Activated naive CD8-positive, alpha-beta T cell treated with anti-CD3 and anti-CD28 coated beads for 36 hours (primary cell): ENCODE data around the gene ASCC1. TPM values are rescaled to one million over a fixed set of nuclear protein-coding genes. Genes with fewer than 3 reads are reported as not detected.
A peak's percentile ranks its signal among the peaks of the same experiment; 100 is the strongest.
"Not testable (repeated sequence)": the region's sequence is repeated elsewhere in the genome, so short reads cannot be mapped to it uniquely, and the experiment has no call there.

Experiments
- DNase-seq: peaks from one replicate; pipeline ENCODE4 v3.0.0; 2021
- H3K27ac Mint-ChIP-seq: one replicate; pipeline ENCODE4 v1.8.0; 2022; ENCODE audit warnings: mild to moderate bottlenecking, moderate library complexity, mixed read lengths
- H3K27me3 Mint-ChIP-seq: one replicate; pipeline ENCODE4 v1.8.0; 2022; ENCODE audit warnings: mild to moderate bottlenecking, mixed read lengths
- H3K36me3 Mint-ChIP-seq: one replicate; pipeline ENCODE4 v1.8.0; 2021; ENCODE audit warnings: mild to moderate bottlenecking, mixed read lengths
- H3K4me1 Mint-ChIP-seq: one replicate; pipeline ENCODE4 v1.8.0; 2021; ENCODE audit warnings: mixed read lengths
- H3K4me3 Mint-ChIP-seq: one replicate; pipeline ENCODE4 v1.8.0; 2022; ENCODE audit warnings: mild to moderate bottlenecking, moderate library complexity, mixed read lengths
- H3K9me3 Mint-ChIP-seq: one replicate; pipeline ENCODE4 v1.8.0; 2022; ENCODE audit warnings: mixed read lengths
- total RNA-seq, 2 experiments: library from RNA; stranded (reverse); gene quantifications; one replicate each; pipeline ENCODE4 v1.2.3, GENCODE V29; 2021

The ASCC1 gene
- total RNA-seq, 2 experiments from 2014 or later, result 57.3 to 57.7 TPM

- Mint-ChIP-seq H3K4me3 (peak overlapping the region; percentile 68), H3K9me3 (peaks cover 1% of the 10 kb centered on the region), H3K4me1 (peaks cover 71% of the 10 kb centered on the region), H3K27ac (peak overlapping the region; percentile 93), H3K36me3 (peaks cover 3% of the 10 kb centered on the region), H3K27me3 (no peaks in the 10 kb centered on the region)
- peak; percentile 60 for DNase-seq
Observed at GRCh38 chr10:72254813-72255568, 38.9 kb upstream of the ASCC1 start.

- Mint-ChIP-seq H3K4me1 (peaks cover 67% of the 10 kb centered on the region), H3K27me3 (no peaks in the 10 kb centered on the region), H3K9me3 (peaks cover 1% of the 10 kb centered on the region), H3K4me3 (no peak overlapping the region), H3K27ac (peak overlapping the region; percentile 23), H3K36me3 (peaks cover 3% of the 10 kb centered on the region)
- no peak for DNase-seq
Observed at GRCh38 chr10:72253578-72253977, 37.5 kb upstream of the ASCC1 start.

GRCh38 chr10:72252972-72253371 is 36.9 kb upstream of the ASCC1 start:
- H3K9me3 Mint-ChIP-seq, result peaks cover 1% of the 10 kb centered on the region

GRCh38 chr10:72251635-72252034 is 35.6 kb upstream of the ASCC1 start:
- Mint-ChIP-seq H3K27ac (no peak overlapping the region), H3K9me3 (no peaks in the 10 kb centered on the region), H3K36me3 (peaks cover 3% of the 10 kb centered on the region), H3K27me3 (no peaks in the 10 kb centered on the region), H3K4me3 (no peak overlapping the region), H3K4me1 (peaks cover 77% of the 10 kb centered on the region)
- no peak for DNase-seq

More at GRCh38 chr10:72252972-72253371, 36.9 kb upstream of the ASCC1 start:
- DNase-seq, result no peak
- Mint-ChIP-seq H3K4me1 (peaks cover 72% of the 10 kb centered on the region), H3K27me3 (no peaks in the 10 kb centered on the region), H3K27ac (peak overlapping the region; percentile 23), H3K36me3 (peaks cover 3% of the 10 kb centered on the region), H3K4me3 (no peak overlapping the region)

GRCh38 chr10:72250666-72251065 is 34.6 kb upstream of the ASCC1 start:
- H3K36me3 Mint-ChIP-seq, result peaks cover 3% of the 10 kb centered on the region
- peak overlapping the region; percentile 82 for H3K27ac Mint-ChIP-seq
- DNase-seq, result no peak
- H3K4me1 Mint-ChIP-seq, result peaks cover 77% of the 10 kb centered on the region
- no peaks in the 10 kb centered on the region for H3K9me3 Mint-ChIP-seq
- H3K27me3 Mint-ChIP-seq, result no peaks in the 10 kb centered on the region
- H3K4me3 Mint-ChIP-seq, result peak overlapping the region; percentile 32

- not testable (repeated sequence) for H3K9me3 Mint-ChIP-seq, H3K36me3 Mint-ChIP-seq, H3K27me3 Mint-ChIP-seq, DNase-seq
- H3K27ac Mint-ChIP-seq, result peak overlapping the region; percentile 92
- peaks cover 78% of the 10 kb centered on the region for H3K4me1 Mint-ChIP-seq
- peak overlapping the region; percentile 78 for H3K4me3 Mint-ChIP-seq
Observed at GRCh38 chr10:72249176-72249862, 33.2 kb upstream of the ASCC1 start.

- Mint-ChIP-seq H3K4me3 (peak overlapping the region; percentile 78), H3K9me3 (no peaks in the 10 kb centered on the region), H3K36me3 (peaks cover 3% of the 10 kb centered on the region), H3K27ac (peak overlapping the region; percentile 92), H3K4me1 (peaks cover 82% of the 10 kb centered on the region), H3K27me3 (no peaks in the 10 kb centered on the region)
- DNase-seq, result peak; percentile 78
Observed at GRCh38 chr10:72248468-72249151, 32.5 kb upstream of the ASCC1 start.

- DNase-seq, result peak; percentile 12
- H3K4me3 Mint-ChIP-seq, result peak overlapping the region; percentile 11
- peaks cover 87% of the 10 kb centered on the region for H3K4me1 Mint-ChIP-seq
- H3K36me3 Mint-ChIP-seq, result peaks cover 6% of the 10 kb centered on the region
- no peaks in the 10 kb centered on the region for H3K27me3 Mint-ChIP-seq
- peak overlapping the region; percentile 76 for H3K27ac Mint-ChIP-seq
- H3K9me3 Mint-ChIP-seq, result no peaks in the 10 kb centered on the region
Observed at GRCh38 chr10:72245949-72246525, 30.0 kb upstream of the ASCC1 start.

GRCh38 chr10:72244573-72245038 is 28.5 kb upstream of the ASCC1 start:
- peaks cover 7% of the 10 kb centered on the region for H3K36me3 Mint-ChIP-seq

GRCh38 chr10:72243822-72244437 is 27.9 kb upstream of the ASCC1 start:
- Mint-ChIP-seq H3K9me3 (no peaks in the 10 kb centered on the region), H3K4me1 (peaks cover 80% of the 10 kb centered on the region), H3K36me3 (peaks cover 7% of the 10 kb centered on the region), H3K4me3 (no peak overlapping the region), H3K27me3 (no peaks in the 10 kb centered on the region), H3K27ac (peak overlapping the region; percentile 86)
- DNase-seq, result no peak

More at GRCh38 chr10:72244573-72245038, 28.5 kb upstream of the ASCC1 start:
- Mint-ChIP-seq H3K4me3 (no peak overlapping the region), H3K27me3 (no peaks in the 10 kb centered on the region), H3K4me1 (peaks cover 81% of the 10 kb centered on the region), H3K27ac (peak overlapping the region; percentile 66), H3K9me3 (no peaks in the 10 kb centered on the region)
- DNase-seq, result no peak

- no peaks in the 10 kb centered on the region for H3K9me3 Mint-ChIP-seq
- H3K36me3 Mint-ChIP-seq, result peaks cover 7% of the 10 kb centered on the region
- DNase-seq, result peak; percentile 46
- peak overlapping the region; percentile 54 for H3K4me3 Mint-ChIP-seq
- H3K27me3 Mint-ChIP-seq, result no peaks in the 10 kb centered on the region
- peak overlapping the region; percentile 86 for H3K27ac Mint-ChIP-seq
- H3K4me1 Mint-ChIP-seq, result peaks cover 71% of the 10 kb centered on the region
Observed at GRCh38 chr10:72242675-72243074, 26.6 kb upstream of the ASCC1 start.

GRCh38 chr10:72241691-72242252 is 25.7 kb upstream of the ASCC1 start:
- Mint-ChIP-seq H3K4me1 (peaks cover 63% of the 10 kb centered on the region), H3K4me3 (no peak overlapping the region), H3K27ac (peak overlapping the region; percentile 86), H3K9me3 (no peaks in the 10 kb centered on the region), H3K27me3 (no peaks in the 10 kb centered on the region), H3K36me3 (peaks cover 10% of the 10 kb centered on the region)
- DNase-seq, result no peak

- no peaks in the 10 kb centered on the region for H3K9me3 Mint-ChIP-seq
- H3K27ac Mint-ChIP-seq, result no peak overlapping the region
- no peaks in the 10 kb centered on the region for H3K27me3 Mint-ChIP-seq
- H3K4me1 Mint-ChIP-seq, result peaks cover 51% of the 10 kb centered on the region
- no peak for DNase-seq
- H3K4me3 Mint-ChIP-seq, result no peak overlapping the region
- peaks cover 15% of the 10 kb centered on the region for H3K36me3 Mint-ChIP-seq
Observed at GRCh38 chr10:72240371-72240770, 24.3 kb upstream of the ASCC1 start.

GRCh38 chr10:72239409-72239808 is 23.3 kb upstream of the ASCC1 start:
- H3K9me3 Mint-ChIP-seq, result no peaks in the 10 kb centered on the region
- H3K4me1 Mint-ChIP-seq, result peaks cover 41% of the 10 kb centered on the region
- peaks cover 18% of the 10 kb centered on the region for H3K36me3 Mint-ChIP-seq
- H3K4me3 Mint-ChIP-seq, result no peak overlapping the region
- peak overlapping the region; percentile 3 for H3K27ac Mint-ChIP-seq
- no peaks in the 10 kb centered on the region for H3K27me3 Mint-ChIP-seq
- no peak for DNase-seq
